NB4 (cell line): ENCODE data around the gene DBR1.
"Not testable (repeated sequence)": the region's sequence is repeated elsewhere in the genome, so short reads cannot be mapped to it uniquely, and the experiment has no call there.

Source experiments
- DNase-seq: peaks from one replicate; pipeline ENCODE4 v3.0.0; 2010; ENCODE audit warnings: low read depth
- H3K4me3 ChIP-seq: one replicate; pipeline ENCODE4 v1.5.1; 2011; ENCODE audit warnings: mild to moderate bottlenecking, low read depth, low read length, moderate library complexity
- CTCF ChIP-seq: IDR thresholded peaks from one replicate; pipeline ENCODE4 v1.5.1; 2012; ENCODE audit warnings: low read depth, low read length
- MYC ChIP-seq: IDR thresholded peaks from 2 replicates; pipeline ENCODE4 v1.6.1; 2011; ENCODE audit warnings: low read depth, low read length
- POLR2A ChIP-seq: IDR thresholded peaks from 2 replicates; pipeline ENCODE4 v1.6.1; 2011; ENCODE audit warnings: mild to moderate bottlenecking; ENCODE audit not compliant: insufficient read length; ENCODE audit errors: extremely low read depth
- TF ChIP-seq, protein P1 (sequence below): IDR thresholded peaks from 2 replicates; pipeline ENCODE4 v1.6.1; 2011; ENCODE audit warnings: low read depth, low read length

DBR1 gene

GRCh38 chr3:138165061-138165460 lies 9.7 kb downstream of the DBR1 start:
- H3K4me3 ChIP-seq: no peak overlapping the region
- no peak for DNase-seq
- TF ChIP-seq POLR2A (no peak), MYC (no peak)

- H3K4me3 ChIP-seq: no peak overlapping the region
- TF ChIP-seq MYC (no peak), CTCF (no peak), POLR2A (no peak)
- TF ChIP-seq, protein P1, sequence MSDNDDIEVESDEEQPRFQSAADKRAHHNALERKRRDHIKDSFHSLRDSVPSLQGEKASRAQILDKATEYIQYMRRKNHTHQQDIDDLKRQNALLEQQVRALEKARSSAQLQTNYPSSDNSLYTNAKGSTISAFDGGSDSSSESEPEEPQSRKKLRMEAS: no peak
- no peak for DNase-seq
Observed at GRCh38 chr3:138157743-138158142, 17.0 kb downstream of the DBR1 start.

GRCh38 chr3:138154534-138154933 lies 20.2 kb downstream of the DBR1 start:
- TF ChIP-seq, protein P1: no peak
- no peak for TF ChIP-seq POLR2A
- DNase-seq: no peak
- no peak overlapping the region for H3K4me3 ChIP-seq

- DNase-seq: peak; percentile 29
- no peak overlapping the region for H3K4me3 ChIP-seq
- TF ChIP-seq MYC (no peak), CTCF (no peak), POLR2A (no peak)
- TF ChIP-seq, protein P1: no peak
Observed at GRCh38 chr3:138148503-138148902, 26.2 kb downstream of the DBR1 start.

GRCh38 chr3:138142181-138142580 lies 32.5 kb downstream of the DBR1 start:
- DNase-seq, H3K4me3 ChIP-seq: not testable (repeated sequence)

DNA sequence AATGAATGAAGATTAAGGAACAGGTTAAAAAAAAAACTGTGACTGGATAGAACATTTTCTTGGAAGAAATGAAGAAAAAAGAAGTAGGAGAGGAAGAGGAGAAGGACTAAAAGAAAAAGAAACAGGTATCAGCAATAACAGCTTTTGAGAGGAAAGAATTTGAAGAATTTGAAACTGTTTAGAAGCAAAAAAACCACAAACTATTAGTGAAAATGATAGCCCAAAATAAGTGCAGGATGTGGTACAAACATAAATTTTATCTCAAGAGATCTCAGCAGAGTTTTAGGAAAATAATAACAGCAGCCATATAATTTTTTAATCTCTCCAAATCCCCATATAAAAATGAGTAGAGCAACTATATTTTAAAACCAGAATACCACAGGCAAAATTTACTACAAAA lies 33.8 kb downstream of the DBR1 start:
- TF ChIP-seq, protein P1: no peak
- TF ChIP-seq MYC: no peak
- no peak for TF ChIP-seq POLR2A
- TF ChIP-seq CTCF: no peak
- H3K4me3 ChIP-seq: no peak overlapping the region
- DNase-seq: no peak

- TF ChIP-seq POLR2A (no peak), MYC (no peak), CTCF (no peak)
- TF ChIP-seq, protein P1: no peak
- H3K4me3 ChIP-seq: no peak overlapping the region
- no peak for DNase-seq
Observed at GRCh38 chr3:138139691-138140090, 35.0 kb downstream of the DBR1 start.

- TF ChIP-seq, protein P1: 0 out of 2 replicates have a peak, but pooled peaks have one; percentile 2
- no peak for TF ChIP-seq MYC
- TF ChIP-seq POLR2A: no peak
- no peak for TF ChIP-seq CTCF
- peak; percentile 86 for DNase-seq
- H3K4me3 ChIP-seq: peak overlapping the region; percentile 23
Observed at GRCh38 chr3:138137861-138138260, 36.9 kb downstream of the DBR1 start.
